NCI-H2196 treated with DMSO at 0.1 percent for 48 hours (cell line): ENCODE measurements around the gene NCAPG2.
"Not testable (repeated sequence)": the region's sequence is repeated elsewhere in the genome, so short reads cannot be mapped to it uniquely, and the experiment has no call there.

ENCODE experiments used
- DNase-seq: peaks from one replicate; lab custom pipeline; 2025; ENCODE audit not compliant: unreplicated experiment; lab: John Stamatoyannopoulos, UW

NCAPG2 gene

DNA sequence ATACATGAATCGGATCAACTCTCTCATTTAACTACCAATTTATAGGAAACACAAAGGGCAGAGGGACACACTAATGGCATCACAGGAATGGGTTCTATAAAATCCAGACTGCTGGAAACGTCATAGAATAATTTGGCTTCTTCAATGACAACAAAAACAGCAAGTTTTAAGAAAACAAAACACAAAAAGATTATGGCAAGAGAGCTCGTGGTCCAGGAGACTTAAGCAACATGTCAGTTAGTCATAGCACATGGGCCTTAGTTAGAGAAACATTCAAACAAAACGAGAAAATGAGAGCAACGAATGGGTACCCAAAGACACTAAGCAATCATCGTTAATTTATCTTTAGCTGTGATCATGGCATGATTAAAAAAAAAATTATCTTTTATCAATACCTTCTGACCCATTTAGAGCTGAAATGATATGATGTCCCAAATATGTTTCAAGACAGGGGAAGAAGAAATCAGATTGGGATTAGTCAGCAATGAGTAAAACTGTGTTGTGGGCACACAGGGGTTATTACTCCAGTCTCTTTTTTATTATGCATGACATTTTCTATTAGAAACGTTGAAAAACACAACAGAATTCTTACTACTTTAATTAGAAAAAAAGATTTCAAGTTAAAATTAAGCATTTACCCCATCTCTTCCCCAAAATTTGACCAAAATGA, 28.3 kb downstream of the NCAPG2 start:
- DNase-seq = no peak

DNA sequence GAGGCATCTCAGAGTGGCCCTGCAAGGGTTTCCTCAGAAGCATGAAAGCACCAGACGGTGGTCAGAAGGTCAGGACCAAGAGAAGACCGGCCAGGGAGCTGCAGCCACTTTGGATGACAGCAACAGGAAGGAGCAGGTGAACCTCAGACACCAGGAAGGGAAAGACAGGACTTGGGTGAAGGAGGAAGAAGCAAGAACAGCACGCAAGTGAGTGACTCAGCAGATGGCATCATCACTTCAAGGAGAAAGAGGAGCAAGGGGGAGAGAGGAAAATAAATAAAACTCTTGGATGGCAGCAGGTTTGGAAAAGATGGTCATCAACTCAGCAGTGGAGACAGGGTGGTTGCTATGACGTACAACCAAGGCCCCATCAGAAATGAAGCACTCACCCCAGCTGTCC, 31.6 kb downstream of the NCAPG2 start:
- no peak for DNase-seq

DNA sequence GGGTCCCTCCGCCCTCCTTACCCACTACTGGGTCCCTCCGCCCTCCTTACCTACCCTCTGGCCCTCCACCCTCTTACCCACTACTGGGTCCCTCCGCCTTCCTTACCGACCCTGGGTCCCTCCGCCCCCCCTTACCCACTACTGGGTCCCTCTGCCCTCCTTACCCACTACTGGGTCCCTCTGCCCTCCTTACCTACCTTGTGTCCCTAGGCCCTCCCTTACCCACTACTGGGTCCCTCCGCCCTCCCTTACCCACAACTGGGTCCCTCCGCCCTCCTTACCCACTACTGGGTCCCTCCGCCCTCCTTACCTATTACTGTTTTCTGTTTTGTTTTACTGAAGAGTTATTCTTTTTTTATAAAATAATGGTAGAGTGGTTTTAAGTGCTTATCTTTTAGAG, 36.5 kb downstream of the NCAPG2 start:
- DNase-seq = not testable (repeated sequence)

- not testable (repeated sequence) for DNase-seq
These were observed 37.5 kb downstream of the NCAPG2 start for GRCh38 chr7:158666966-158667678.

DNA sequence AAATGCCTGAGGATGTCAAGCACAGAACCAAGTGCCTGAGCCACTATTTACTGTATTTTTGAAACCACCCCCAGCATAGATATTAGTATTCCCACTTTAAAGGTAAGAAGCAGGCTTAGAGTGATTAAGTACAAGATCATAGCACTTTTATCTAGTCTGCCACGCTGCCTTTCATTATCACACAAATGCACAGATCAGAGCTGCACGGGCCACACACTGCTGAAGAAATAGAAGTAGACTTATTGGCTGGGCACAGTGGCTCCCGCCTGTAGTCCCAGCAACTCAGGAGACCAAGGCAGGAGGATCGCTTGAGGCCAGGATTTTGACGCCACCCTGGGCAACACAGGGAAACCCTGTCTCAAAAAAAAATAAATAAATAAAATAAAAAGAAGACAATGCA, 38.2 kb downstream of the NCAPG2 start:
- no peak for DNase-seq

GRCh38 chr7:158664406-158664805, 40.2 kb downstream of the NCAPG2 start:
- DNase-seq = no peak

DNA sequence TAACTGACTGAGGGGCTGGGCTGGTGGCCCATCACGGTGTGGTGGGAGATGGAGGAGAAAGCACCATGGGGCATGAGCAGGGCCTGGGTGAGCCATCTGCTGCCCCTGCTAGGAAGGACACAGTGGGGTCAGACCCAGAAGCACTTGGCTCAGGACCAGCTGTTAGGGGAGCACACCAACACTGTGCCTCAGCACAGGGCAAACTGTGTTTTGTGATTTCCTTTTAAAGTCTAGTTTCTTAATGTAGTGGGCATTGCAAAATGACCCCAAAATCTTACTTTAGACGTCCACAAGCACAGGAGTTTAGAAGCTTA, 41.2 kb downstream of the NCAPG2 start:
- no peak for DNase-seq

DNA sequence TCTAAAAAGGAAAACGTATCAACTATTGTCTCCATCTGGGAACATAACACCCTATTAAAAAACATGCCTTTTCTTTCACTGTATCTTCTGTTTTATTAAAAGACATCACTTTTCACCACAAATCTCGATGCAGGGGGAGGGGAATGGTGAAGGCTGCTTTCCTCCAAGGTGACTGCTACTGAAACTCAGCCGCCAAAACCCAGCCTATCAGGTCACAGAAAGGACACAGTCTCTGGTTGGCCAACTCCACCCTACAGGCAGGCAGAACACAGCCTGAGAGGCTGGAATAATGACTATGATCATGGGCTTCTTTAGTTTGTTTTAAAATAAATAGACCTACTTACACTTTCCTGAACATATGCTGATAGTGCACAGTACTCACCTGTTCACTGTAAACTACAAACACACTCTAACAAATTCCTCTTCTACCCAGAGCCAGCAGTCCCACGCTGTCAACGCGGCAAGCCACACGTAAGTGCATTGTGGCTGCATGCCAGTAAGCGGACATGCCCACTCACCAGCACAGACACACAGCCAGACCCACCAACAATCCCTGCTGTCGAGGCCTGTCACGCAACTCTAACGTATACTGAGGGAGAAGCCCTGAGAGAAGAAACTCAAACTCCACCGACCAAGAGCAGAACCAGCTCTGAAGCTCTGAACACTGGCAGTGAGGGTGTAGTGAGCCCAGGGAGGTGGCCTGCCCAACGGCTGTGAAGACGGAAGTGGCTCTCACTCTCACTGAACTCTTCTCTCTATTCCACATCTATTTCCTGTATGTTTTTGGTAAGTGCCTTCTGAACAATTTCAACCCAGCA, 41.8 kb downstream of the NCAPG2 start:
- DNase-seq = no peak

- no peak for DNase-seq
These were observed 46.1 kb downstream of the NCAPG2 start for GRCh38 chr7:158658475-158658874.

DNA sequence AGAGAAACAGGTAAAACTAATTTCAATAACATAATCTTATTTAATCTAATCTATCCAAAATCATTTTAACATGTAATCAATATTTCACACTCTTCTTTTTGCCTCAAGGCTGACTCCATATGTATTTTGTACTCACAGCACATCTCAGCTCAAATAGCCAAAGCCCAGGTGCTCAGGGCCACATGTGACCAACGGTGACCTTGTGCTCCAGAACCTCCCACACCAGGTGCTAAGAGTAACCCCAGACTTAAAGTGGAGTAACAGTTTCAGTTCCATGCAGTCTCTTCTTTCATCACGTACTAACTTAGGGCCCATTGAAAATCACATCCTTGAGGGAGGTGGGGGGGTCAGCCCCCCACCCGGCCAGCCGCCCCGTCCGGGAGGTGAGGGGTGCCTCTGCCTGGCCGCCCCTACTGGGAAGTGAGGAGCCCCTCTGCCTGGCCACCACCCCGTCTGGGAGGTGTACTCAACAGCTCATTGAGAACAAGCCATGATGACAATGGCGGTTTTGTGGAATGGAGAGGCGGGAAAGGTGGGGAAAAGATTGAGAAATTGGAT, 47.3 kb downstream of the NCAPG2 start:
- DNase-seq = no peak

- no peak for DNase-seq
These were observed 48.6 kb downstream of the NCAPG2 start for GRCh38 chr7:158655931-158656441.

DNA sequence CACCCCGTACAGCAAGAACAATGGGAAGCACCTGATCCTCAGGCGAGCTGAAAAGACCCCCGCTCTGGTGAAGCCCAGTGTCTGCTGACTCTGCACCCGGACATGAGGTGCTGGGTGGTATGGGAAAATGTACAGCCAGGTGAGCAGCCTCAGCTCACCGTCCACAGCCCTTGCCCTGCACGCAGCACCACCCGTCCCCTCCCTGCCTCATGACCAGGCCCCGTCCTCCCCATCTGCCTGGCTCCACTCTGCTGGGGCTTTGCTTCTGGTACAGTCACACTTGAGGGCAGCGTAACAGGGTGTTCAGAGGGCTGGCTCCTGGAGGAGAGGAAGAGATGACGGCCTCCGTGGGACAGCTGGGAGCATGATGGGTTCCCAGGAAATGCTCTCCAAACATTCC, 49.1 kb downstream of the NCAPG2 start:
- no peak for DNase-seq

- DNase-seq = no peak
These were observed 52.5 kb downstream of the NCAPG2 start for GRCh38 chr7:158651968-158652565.

DNA sequence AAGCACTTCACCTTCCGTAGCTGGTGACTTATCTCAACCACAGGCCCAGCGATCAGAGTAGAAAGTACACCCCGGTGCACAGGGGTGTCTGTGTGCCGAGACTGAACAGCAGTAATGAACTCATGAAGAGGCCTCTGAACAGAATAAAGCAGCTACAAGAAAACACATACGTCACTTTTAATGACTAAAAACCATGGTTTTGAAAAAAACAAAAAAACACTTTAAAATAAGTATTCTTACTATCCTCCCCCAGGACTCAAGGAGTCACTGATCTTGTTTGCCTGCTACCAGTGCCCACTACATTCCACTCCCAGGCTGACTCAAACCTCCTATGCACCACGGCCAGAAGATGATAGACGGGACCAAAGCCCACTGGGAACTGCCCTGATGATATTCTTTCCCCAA, 53.8 kb downstream of the NCAPG2 start:
- DNase-seq = no peak

- no peak for DNase-seq
These were observed 55.3 kb downstream of the NCAPG2 start for GRCh38 chr7:158649279-158649678.

DNA sequence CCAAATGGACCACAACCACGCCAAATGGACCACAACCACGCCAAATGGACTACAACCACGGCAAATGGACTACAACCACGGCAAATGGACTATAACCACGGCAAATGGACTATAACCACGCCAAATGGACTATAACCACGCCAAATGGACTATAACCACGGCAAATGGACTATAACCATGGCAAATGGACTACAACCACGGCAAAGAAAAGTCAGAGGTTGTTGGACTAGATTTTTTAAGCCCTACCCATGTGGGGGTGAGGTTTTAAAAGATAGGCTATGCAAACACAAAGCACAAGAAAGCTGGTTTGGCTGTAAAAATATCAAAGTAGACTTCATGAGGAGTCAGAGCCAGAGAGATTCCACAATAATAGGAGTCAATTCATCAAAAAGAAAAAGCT, 55.8 kb downstream of the NCAPG2 start:
- DNase-seq = no peak

- DNase-seq = no peak
These were observed 56.4 kb downstream of the NCAPG2 start for GRCh38 chr7:158648168-158648567.

GRCh38 chr7:158647475-158647792, 57.2 kb downstream of the NCAPG2 start:
- DNase-seq = no peak

GRCh38 chr7:158646766-158647474, 57.7 kb downstream of the NCAPG2 start:
- no peak for DNase-seq

GRCh38 chr7:158645842-158646241, 58.8 kb downstream of the NCAPG2 start:
- DNase-seq = no peak

- DNase-seq = no peak
These were observed 62.5 kb downstream of the NCAPG2 start for GRCh38 chr7:158642149-158642548.
